Spleen (tissue), 7 donors: ENCODE results near the gene RNF157.

ENCODE experiments used
- CTCF ChIP-seq, 11 experiments: fragments of 200-600 bp in 7 of 11; fragments of 450-650 bp in 4 of 11; sonication (generic) in 4 of 11; IDR thresholded peaks in 8 of 11; conservative IDR thresholded peaks in 3 of 11; 1 replicate in 7 of 11; 2 replicates in 4 of 11; pipeline versions ENCODE4 v1.4.0 to v1.8.0; 2016 to 2021; ENCODE audit warnings: antibody characterized with exemption in 11 of 11, inconsistent platforms in 4 of 11, mild to moderate bottlenecking in 1 of 11
- POLR2AphosphoS5 ChIP-seq, 3 donors: sonication (generic); formaldehyde crosslinking; IDR thresholded peaks; one replicate each; pipeline ENCODE4 v1.5.1; 2017; ENCODE audit warnings: antibody characterized with exemption in 3 of 3
- donor health status: DM: no; HTN: no; CAD: no; lungs with moderate emphysema.
- donor health status: DM: no; HTN: no; CAD: no.
- donor health status: DM: no; HTN: no; CAD: no.

GRCh38 chr17:76178124-76178523 lies 62.2 kb downstream of the RNF157 start:
- TF ChIP-seq CTCF (IDR thresholded peaks at IDR 0.05 in 8 of 11, conservative IDR thresholded peaks at IDR 0.05 in 3 of 11) = no peak
- no peak for TF ChIP-seq POLR2AphosphoS5 (IDR thresholded peaks at IDR 0.05)
